ENCODE results near the gene ATPAF2. TPM values are rescaled to one million over a fixed set of nuclear protein-coding genes. Genes with fewer than 3 reads are reported as not detected.

The ATPAF2 gene
- total and polyA plus RNA-seq, 2 experiments from 2014 or later, result 24.3 to 25.7 TPM

GRCh38 chr17:18011286-18011685 is 27.7 kb downstream of the ATPAF2 start (continued):
- TF ChIP-seq CTCF (conservative IDR thresholded peaks at IDR 0.05; ENCODE audit: low read depth in 2 of 2) (no peak), EZH2phosphoT487 (IDR thresholded peaks at IDR 0.05; ENCODE audit: unreplicated experiment) (no peak), ZNF114 (CRISPR knock-in tag; IDR thresholded peaks at IDR 0.05) (no peak), NANOG (IDR thresholded peaks at IDR 0.05; ENCODE audit: borderline replicate concordance) (no peak), ZNF331 (CRISPR knock-in tag; IDR thresholded peaks at IDR 0.05; ENCODE audit: low read depth) (no peak), JUNB (IDR thresholded peaks at IDR 0.05; ENCODE audit: unreplicated experiment) (no peak), POLR2AphosphoS5 (IDR thresholded peaks at IDR 0.05; ENCODE audit: low read depth) (no peak)

GRCh38 chr17:18009609-18010420 is 29.2 kb downstream of the ATPAF2 start:
- ATAC-seq, result no peak
- TF ChIP-seq REST (IDR thresholded peaks at IDR 0.05; ENCODE audit: unreplicated experiment), result no peak
- no peak for TF ChIP-seq NANOG (IDR thresholded peaks at IDR 0.05; ENCODE audit: borderline replicate concordance)
- no peak for TF ChIP-seq JUNB (IDR thresholded peaks at IDR 0.05; ENCODE audit: unreplicated experiment)
- TF ChIP-seq CREB1 (CRISPR knock-in tag; IDR thresholded peaks at IDR 0.05; ENCODE audit: low read depth), result no peak
- no peak for TF ChIP-seq STAT1 (IDR thresholded peaks at IDR 0.05; ENCODE audit: unreplicated experiment)
- no peak for TF ChIP-seq POLR2AphosphoS5 (IDR thresholded peaks at IDR 0.05; ENCODE audit: low read depth)
- H3K79me2 ChIP-seq (replicated peaks; ENCODE audit: insufficient read depth), result no peaks in the 10 kb centered on the region
- H3K27ac ChIP-seq (ENCODE audit: low read depth), result no peak overlapping the region
- H3K36me3 ChIP-seq (ENCODE audit: insufficient read depth), result no peaks in the 10 kb centered on the region
- H4K20me1 ChIP-seq (replicated peaks; ENCODE audit: insufficient read depth), result peaks cover 5% of the 10 kb centered on the region; the same call in 1 of the 2 replicates
- no peak overlapping the region for H3K27ac Mint-ChIP-seq
- no peaks in the 10 kb centered on the region for H3K27me3 ChIP-seq (ENCODE audit: insufficient read depth)
- H3K9me2 ChIP-seq (ENCODE audit: insufficient read depth), result no peaks in the 10 kb centered on the region
- no peak for DNase-seq (ENCODE audit: low spot score)
- no peaks in the 10 kb centered on the region for H3K36me3 Mint-ChIP-seq (ENCODE audit: low read depth)
- no peaks in the 10 kb centered on the region for H3F3A ChIP-seq (replicated peaks; ENCODE audit: low read depth)
- no peak overlapping the region for H3K4me2 ChIP-seq
- H3K4me3 ChIP-seq, result no peak overlapping the region
- peaks cover 3% of the 10 kb centered on the region; the same call in 1 of the 3 replicates for H3K9me3 Mint-ChIP-seq
- peaks cover 12% of the 10 kb centered on the region for H3K27me3 Mint-ChIP-seq (ENCODE audit: insufficient read depth, low read depth, poor library complexity)
- H2AFZ ChIP-seq, result no peak overlapping the region
- H3K4me3 Mint-ChIP-seq, result no peak overlapping the region
- H3K4me1 ChIP-seq (ENCODE audit: insufficient read depth), result no peaks in the 10 kb centered on the region
- peaks cover 8% of the 10 kb centered on the region; the same call in 2 of the 3 replicates for H3K4me1 Mint-ChIP-seq
